ENCODE measurements around the gene PPP1R3F.

Gene PPP1R3F

GRCh38 chrX:49269767-49270248 is at the start of gene PPP1R3F:
Gene PPP1R3F, plus strand, starts transcription at chrX:49269793. Its CDS starts 77 bp downstream, at chrX:49269870.
- DNase-seq (ENCODE audit: low spot score) = no peak
- in situ Hi-C loops (cut with MboI; ENCODE audit: low pct_unique_long_range_greater_than_20kb, low sequenced_read_pairs, unreplicated experiment) = no loop called here

GRCh38 chrX:49220100-49220499 is 49.5 kb upstream of the PPP1R3F start:
- no peak for TF ChIP-seq CTCF (IDR thresholded peaks at IDR 0.05; ENCODE audit: extremely low read depth, insufficient read depth, missing control alignments)
- no peak for DNase-seq (ENCODE audit: low spot score)
- in situ Hi-C loops (cut with MboI; ENCODE audit: low pct_unique_long_range_greater_than_20kb, low sequenced_read_pairs, unreplicated experiment) = no loop called here

More at GRCh38 chrX:49269767-49270248, at the start of gene PPP1R3F:
- no peak for TF ChIP-seq CTCF (IDR thresholded peaks at IDR 0.05; ENCODE audit: extremely low read depth, insufficient read depth, missing control alignments)

- TF ChIP-seq CTCF (IDR thresholded peaks at IDR 0.05; ENCODE audit: extremely low read depth, insufficient read depth, missing control alignments) = no peak
- in situ Hi-C loops (cut with MboI; ENCODE audit: low pct_unique_long_range_greater_than_20kb, low sequenced_read_pairs, unreplicated experiment) = no loop called here
- DNase-seq (ENCODE audit: low spot score) = no peak
Measured at GRCh38 chrX:49221868-49222267, 47.7 kb upstream of the PPP1R3F start.

GRCh38 chrX:49225858-49226257 is 43.7 kb upstream of the PPP1R3F start:
- TF ChIP-seq CTCF (IDR thresholded peaks at IDR 0.05; ENCODE audit: extremely low read depth, insufficient read depth, missing control alignments) = no peak
- DNase-seq (ENCODE audit: low spot score) = no peak
- in situ Hi-C loops (cut with MboI; ENCODE audit: low pct_unique_long_range_greater_than_20kb, low sequenced_read_pairs, unreplicated experiment) = no loop called here

- no peak for DNase-seq (ENCODE audit: low spot score)
- in situ Hi-C loops (cut with MboI; ENCODE audit: low pct_unique_long_range_greater_than_20kb, low sequenced_read_pairs, unreplicated experiment) = no loop called here
- TF ChIP-seq CTCF (IDR thresholded peaks at IDR 0.05; ENCODE audit: extremely low read depth, insufficient read depth, missing control alignments) = no peak
Measured at GRCh38 chrX:49226946-49227345, 42.6 kb upstream of the PPP1R3F start.

- no peak for DNase-seq (ENCODE audit: low spot score)
- TF ChIP-seq CTCF (IDR thresholded peaks at IDR 0.05; ENCODE audit: extremely low read depth, insufficient read depth, missing control alignments) = no peak
- in situ Hi-C loops (cut with MboI; ENCODE audit: low pct_unique_long_range_greater_than_20kb, low sequenced_read_pairs, unreplicated experiment) = no loop called here
Measured at GRCh38 chrX:49227726-49228125, 41.9 kb upstream of the PPP1R3F start.

- TF ChIP-seq CTCF (IDR thresholded peaks at IDR 0.05; ENCODE audit: extremely low read depth, insufficient read depth, missing control alignments) = no peak
- DNase-seq (ENCODE audit: low spot score) = no peak
- in situ Hi-C loops (cut with MboI; ENCODE audit: low pct_unique_long_range_greater_than_20kb, low sequenced_read_pairs, unreplicated experiment) = no loop called here
Measured at GRCh38 chrX:49228185-49228584, 41.4 kb upstream of the PPP1R3F start.
